Measurements from ENCODE around the gene RHBDD2. TPM values are rescaled to one million over a fixed set of nuclear protein-coding genes. Genes with fewer than 3 reads are reported as not detected.

RHBDD2 gene
- total and polyA plus RNA-seq, 10 of the 15 experiments (the other 5 are each of a cell fraction or from before 2014, with no cell fraction given): 3.9 to 39.8 (median 16.9) TPM

GRCh38 chr7:75937958-75938786 lies 59.3 kb downstream of the RHBDD2 start:
- Histone ChIP-seq H3K27me3 (replicated peaks in 1 of 2; ENCODE audit: control insufficient read depth in 2 of 2, insufficient read depth in 2 of 2, low read length in 1 of 2) (no peaks in the 10 kb centered on the region), H3K9me3 (replicated peaks; ENCODE audit: control insufficient read depth, insufficient read depth, low read length) (no peaks in the 10 kb centered on the region; the same call in 2 of the 3 replicates), H3K27ac (ENCODE audit: control insufficient read depth, insufficient read depth) (no peak overlapping the region), H3K79me2 (ENCODE audit: control insufficient read depth, insufficient read depth, low read length) (no peaks in the 10 kb centered on the region; the same call in 1 of the 2 replicates), H2AFZ (ENCODE audit: control insufficient read depth, low read depth, low read length) (no peak overlapping the region), H3K4me1 (ENCODE audit: control insufficient read depth, insufficient read depth, low read length) (no peaks in the 10 kb centered on the region), H3K9ac (ENCODE audit: control insufficient read depth, insufficient read depth, low read length) (no peak overlapping the region), H3K4me2 (ENCODE audit: control insufficient read depth, insufficient read depth) (no peak overlapping the region), H3K36me3 (ENCODE audit: control insufficient read depth in 2 of 2, insufficient read depth in 2 of 2, low read length in 1 of 2) (no peaks in the 10 kb centered on the region; a peak in 1 of 4 replicates), H3K4me3 (no peak overlapping the region), H4K20me1 (ENCODE audit: control insufficient read depth, insufficient read depth) (no peaks in the 10 kb centered on the region)
- WGBS (ENCODE audit: insufficient coverage, insufficient replicate concordance, low lambda C conversion rate, missing lambda C conversion rate): 75% methylated on average over 15 of the region's 15 CpGs
- no TSS peak for BruUV-seq (replicated peaks)
- ATAC-seq (no peak), FAIRE-seq (no peak), DNase-seq (ENCODE audit: low read depth, low spot score) (no peak)
- ChIA-PET SMC1A (ENCODE audit: uncharacterized antibody, unreplicated experiment) (interaction anchor here (0.6 kb wide), 1 partner anchor 98 kb away, joined by 3 read pairs; no protein-coding TSS in a partner anchor), POLR2A (no interaction called here), CTCF (interaction anchor here (0.6 to 0.8 kb wide), 2 partner anchors 13 to 97 kb away, joined by 3 read pairs; no protein-coding TSS in a partner anchor), RAD21 (ENCODE audit: unreplicated experiment) (no interaction called here)
- in situ Hi-C loops (cut with MboI): no loop called here
- TF ChIP-seq BCL3 (IDR thresholded peaks at IDR 0.05; ENCODE audit: borderline replicate concordance, insufficient read depth, low read depth, low read length, poor library complexity, severe bottlenecking) (peak; percentile 57), ZNF207 (IDR thresholded peaks at IDR 0.05; ENCODE audit: borderline replicate concordance) (no peak), BACH1 (IDR thresholded peaks at IDR 0.05; ENCODE audit: borderline replicate concordance) (peak; percentile 62), CBX5 (IDR thresholded peaks at IDR 0.05; ENCODE audit: low read depth) (no peak), SMC3 (IDR thresholded peaks at IDR 0.05; ENCODE audit: borderline replicate concordance, low read length) (no peak)
- intact Hi-C loops (cut with micrococcal nuclease; ENCODE audit: unreplicated experiment): no loop called here

Small RNA genes within 50 kb of the gene (microRNA-seq; reads per million reads assigned to microRNA genes)
- gene MIR4651: 3.2 reads per million, percentile 17 among the genes with 10 or more reads in this experiment

Other genes starting within 250 kb of the RHBDD2 start
- gene HIP1, start 140.1 kb upstream of the RHBDD2 start, total RNA-seq (2014; rRNA removed): 4.0 and 5.0 TPM in 2 replicates
- 3.9 and 4.2 TPM in 2 replicates for gene HIP1, start 140.1 kb upstream of the RHBDD2 start, total RNA-seq (2014; rRNA removed; fragmentation: Illumina TruSeq; extraction: Trizol)
- 6.6 and 9.7 TPM in 2 replicates for gene HIP1, start 140.1 kb upstream of the RHBDD2 start, total RNA-seq (2021)
- gene HIP1, start 140.1 kb upstream of the RHBDD2 start, polyA plus RNA-seq (2011; rRNA removed): 1.8 and 2.5 TPM in 2 replicates
- gene HIP1, start 140.1 kb upstream of the RHBDD2 start, polyA plus RNA-seq (2014; fragmentation: Illumina TruSeq; extraction: Trizol): 5.1 and 6.0 TPM in 2 replicates
- 1 to 10 TPM; 1.2 to 1.5 TPM for gene HIP1, start 140.1 kb upstream of the RHBDD2 start, polyA plus RNA-seq (2014; fragmentation: Nextera tagmentation; extraction: Ambion mirVana)
- gene HIP1, start 140.1 kb upstream of the RHBDD2 start, polyA plus RNA-seq (2014; rRNA removed): 4.7 and 6.0 TPM in 2 replicates
- gene HIP1, start 140.1 kb upstream of the RHBDD2 start, polyA plus RNA-seq (2016; fragmentation: Nextera tagmentation; extraction: Ambion mirVana): 1 to 10 TPM; 1.2 to 2.4 TPM
- gene CCL26, start 106.8 kb upstream of the RHBDD2 start, total RNA-seq (2014; rRNA removed): not detected in 2 replicates
- not detected in 2 replicates for gene CCL26, start 106.8 kb upstream of the RHBDD2 start, total RNA-seq (2014; rRNA removed; fragmentation: Illumina TruSeq; extraction: Trizol)
- gene CCL26, start 106.8 kb upstream of the RHBDD2 start, total RNA-seq (2021): not detected in 2 replicates
- gene CCL26, start 106.8 kb upstream of the RHBDD2 start, polyA plus RNA-seq (2011; rRNA removed): not detected in 2 replicates
- not detected in 2 replicates for gene CCL26, start 106.8 kb upstream of the RHBDD2 start, polyA plus RNA-seq (2014; fragmentation: Illumina TruSeq; extraction: Trizol)
- gene CCL26, start 106.8 kb upstream of the RHBDD2 start, polyA plus RNA-seq (2014; fragmentation: Nextera tagmentation; extraction: Ambion mirVana): not detected
- not detected in 2 replicates for gene CCL26, start 106.8 kb upstream of the RHBDD2 start, polyA plus RNA-seq (2014; rRNA removed)
- not detected for gene CCL26, start 106.8 kb upstream of the RHBDD2 start, polyA plus RNA-seq (2016; fragmentation: Nextera tagmentation; extraction: Ambion mirVana)
- not detected in 2 replicates for gene CCL24, start 65.2 kb upstream of the RHBDD2 start, total RNA-seq (2014; rRNA removed)
- not detected in 2 replicates for gene CCL24, start 65.2 kb upstream of the RHBDD2 start, total RNA-seq (2014; rRNA removed; fragmentation: Illumina TruSeq; extraction: Trizol)
- not detected in 2 replicates for gene CCL24, start 65.2 kb upstream of the RHBDD2 start, total RNA-seq (2021)
- not detected in 2 replicates for gene CCL24, start 65.2 kb upstream of the RHBDD2 start, polyA plus RNA-seq (2011; rRNA removed)
- not detected in 2 replicates for gene CCL24, start 65.2 kb upstream of the RHBDD2 start, polyA plus RNA-seq (2014; fragmentation: Illumina TruSeq; extraction: Trizol)
- gene CCL24, start 65.2 kb upstream of the RHBDD2 start, polyA plus RNA-seq (2014; fragmentation: Nextera tagmentation; extraction: Ambion mirVana): not detected
- gene CCL24, start 65.2 kb upstream of the RHBDD2 start, polyA plus RNA-seq (2014; rRNA removed): 0.28 TPM in 1 of 2 replicates, not detected in the other
- gene CCL24, start 65.2 kb upstream of the RHBDD2 start, polyA plus RNA-seq (2016; fragmentation: Nextera tagmentation; extraction: Ambion mirVana): not detected
- 67.6 and 75.5 TPM in 2 replicates for gene POR, start 36.1 kb downstream of the RHBDD2 start, total RNA-seq (2014; rRNA removed)
- gene POR, start 36.1 kb downstream of the RHBDD2 start, total RNA-seq (2014; rRNA removed; fragmentation: Illumina TruSeq; extraction: Trizol): 15.3 and 16.2 TPM in 2 replicates
- 72.2 and 75.8 TPM in 2 replicates for gene POR, start 36.1 kb downstream of the RHBDD2 start, total RNA-seq (2021)
- 7.9 and 16.0 TPM in 2 replicates for gene POR, start 36.1 kb downstream of the RHBDD2 start, polyA plus RNA-seq (2011; rRNA removed)
- gene POR, start 36.1 kb downstream of the RHBDD2 start, polyA plus RNA-seq (2014; fragmentation: Illumina TruSeq; extraction: Trizol): 27.0 and 33.7 TPM in 2 replicates
- gene POR, start 36.1 kb downstream of the RHBDD2 start, polyA plus RNA-seq (2014; fragmentation: Nextera tagmentation; extraction: Ambion mirVana): 1 to 10 TPM; 2.2 to 8.2 TPM
- 38.1 and 45.2 TPM in 2 replicates for gene POR, start 36.1 kb downstream of the RHBDD2 start, polyA plus RNA-seq (2014; rRNA removed)
- 10 to 100 TPM; 55.7 to 59.0 TPM for gene POR, start 36.1 kb downstream of the RHBDD2 start, polyA plus RNA-seq (2016; fragmentation: Nextera tagmentation; extraction: Ambion mirVana)
- 11.7 and 12.7 TPM in 2 replicates for gene TMEM120A, start 115.6 kb downstream of the RHBDD2 start, total RNA-seq (2014; rRNA removed)
- gene TMEM120A, start 115.6 kb downstream of the RHBDD2 start, total RNA-seq (2014; rRNA removed; fragmentation: Illumina TruSeq; extraction: Trizol): 9.1 and 10.8 TPM in 2 replicates
- 18.1 and 21.2 TPM in 2 replicates for gene TMEM120A, start 115.6 kb downstream of the RHBDD2 start, total RNA-seq (2021)
- gene TMEM120A, start 115.6 kb downstream of the RHBDD2 start, polyA plus RNA-seq (2011; rRNA removed): 65.5 and 86.6 TPM in 2 replicates
- 17.1 and 18.7 TPM in 2 replicates for gene TMEM120A, start 115.6 kb downstream of the RHBDD2 start, polyA plus RNA-seq (2014; fragmentation: Illumina TruSeq; extraction: Trizol)
- gene TMEM120A, start 115.6 kb downstream of the RHBDD2 start, polyA plus RNA-seq (2014; fragmentation: Nextera tagmentation; extraction: Ambion mirVana): 1 to 10 TPM in 1 of 2 experiments, under 1 TPM in 1; 0.43 to 3.7 TPM
- gene TMEM120A, start 115.6 kb downstream of the RHBDD2 start, polyA plus RNA-seq (2014; rRNA removed): 26.2 and 27.6 TPM in 2 replicates
- gene TMEM120A, start 115.6 kb downstream of the RHBDD2 start, polyA plus RNA-seq (2016; fragmentation: Nextera tagmentation; extraction: Ambion mirVana): 10 to 100 TPM; 20.0 to 25.0 TPM
- gene STYXL1, start 169.0 kb downstream of the RHBDD2 start, total RNA-seq (2014; rRNA removed): 40.2 and 43.4 TPM in 2 replicates
- 38.0 and 38.8 TPM in 2 replicates for gene STYXL1, start 169.0 kb downstream of the RHBDD2 start, total RNA-seq (2014; rRNA removed; fragmentation: Illumina TruSeq; extraction: Trizol)
- 25.6 and 29.3 TPM in 2 replicates for gene STYXL1, start 169.0 kb downstream of the RHBDD2 start, total RNA-seq (2021)
- 23.8 and 34.6 TPM in 2 replicates for gene STYXL1, start 169.0 kb downstream of the RHBDD2 start, polyA plus RNA-seq (2011; rRNA removed)
- 44.3 and 58.3 TPM in 2 replicates for gene STYXL1, start 169.0 kb downstream of the RHBDD2 start, polyA plus RNA-seq (2014; fragmentation: Illumina TruSeq; extraction: Trizol)
- 10 to 100 TPM; 18.4 to 33.3 TPM for gene STYXL1, start 169.0 kb downstream of the RHBDD2 start, polyA plus RNA-seq (2014; fragmentation: Nextera tagmentation; extraction: Ambion mirVana)
- gene STYXL1, start 169.0 kb downstream of the RHBDD2 start, polyA plus RNA-seq (2014; rRNA removed): 39.7 and 46.7 TPM in 2 replicates
- 10 to 100 TPM; 61.4 to 65.9 TPM for gene STYXL1, start 169.0 kb downstream of the RHBDD2 start, polyA plus RNA-seq (2016; fragmentation: Nextera tagmentation; extraction: Ambion mirVana)
- 237 and 266 TPM in 2 replicates for gene MDH2, start 169.1 kb downstream of the RHBDD2 start, total RNA-seq (2014; rRNA removed)
- 107 and 109 TPM in 2 replicates for gene MDH2, start 169.1 kb downstream of the RHBDD2 start, total RNA-seq (2014; rRNA removed; fragmentation: Illumina TruSeq; extraction: Trizol)
- 351 and 364 TPM in 2 replicates for gene MDH2, start 169.1 kb downstream of the RHBDD2 start, total RNA-seq (2021)
- 47.7 and 170 TPM in 2 replicates for gene MDH2, start 169.1 kb downstream of the RHBDD2 start, polyA plus RNA-seq (2011; rRNA removed)
- 132 and 233 TPM in 2 replicates for gene MDH2, start 169.1 kb downstream of the RHBDD2 start, polyA plus RNA-seq (2014; fragmentation: Illumina TruSeq; extraction: Trizol)
- gene MDH2, start 169.1 kb downstream of the RHBDD2 start, polyA plus RNA-seq (2014; fragmentation: Nextera tagmentation; extraction: Ambion mirVana): 100 to 1,000 TPM; 106 to 131 TPM
- gene MDH2, start 169.1 kb downstream of the RHBDD2 start, polyA plus RNA-seq (2014; rRNA removed): 118 and 151 TPM in 2 replicates
- gene MDH2, start 169.1 kb downstream of the RHBDD2 start, polyA plus RNA-seq (2016; fragmentation: Nextera tagmentation; extraction: Ambion mirVana): 100 to 1,000 TPM; 491 to 530 TPM

Measured in GM12878 (cell line).